ENCODE results near the gene LBR.

LBR gene

DNA sequence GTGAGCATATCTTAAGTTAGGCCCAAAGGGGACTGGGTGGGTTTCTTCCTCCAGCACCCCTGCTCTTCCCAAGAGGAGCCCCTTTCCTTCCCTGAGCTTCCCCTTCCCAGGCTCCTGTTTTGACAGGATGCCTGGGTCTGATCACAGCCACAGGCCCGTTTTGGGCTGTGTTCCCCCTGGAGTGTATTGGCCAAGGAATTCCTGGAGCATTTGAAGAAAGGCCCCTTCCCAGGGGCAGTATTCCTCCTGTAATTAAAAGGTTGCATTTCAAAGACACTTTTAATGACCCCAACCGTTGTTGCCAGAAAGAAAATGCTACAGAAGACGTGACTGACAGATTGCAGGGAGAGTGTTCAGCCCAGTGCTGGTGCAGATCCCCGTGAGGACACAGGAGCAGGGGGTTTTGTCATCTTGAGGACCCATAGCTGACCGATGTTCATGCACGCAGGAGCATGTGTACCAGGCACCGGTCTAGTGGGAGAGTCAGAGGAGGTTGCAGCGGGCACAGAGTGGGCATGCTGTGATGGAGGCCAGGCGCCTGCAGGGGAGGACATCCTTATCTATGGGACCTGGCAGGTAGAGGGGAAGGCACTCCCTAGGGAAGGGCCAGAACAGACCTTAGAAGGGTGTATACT, 19.3 kb upstream of the LBR start:
- Mint-ChIP-seq H3K36me3 (ENCODE audit: low read depth) (no peaks in the 10 kb centered on the region), H3K27me3 (ENCODE audit: low read depth, poor library complexity) (no peaks in the 10 kb centered on the region), H3K4me3 (no peak overlapping the region), H3K9me3 (no peaks in the 10 kb centered on the region), H3K27ac (no peak overlapping the region), H3K4me1 (peaks cover 50% of the 10 kb centered on the region)
- TF ChIP-seq CTCF (IDR thresholded peaks at IDR 0.05): no peak
- DNase-seq: no peak

- H3K9me3 Mint-ChIP-seq: no peaks in the 10 kb centered on the region
- H3K4me3 Mint-ChIP-seq: no peak overlapping the region
- H3K27ac Mint-ChIP-seq: no peak overlapping the region
- peaks cover 2% of the 10 kb centered on the region for H3K27me3 Mint-ChIP-seq (ENCODE audit: low read depth, poor library complexity)
- no peaks in the 10 kb centered on the region for H3K36me3 Mint-ChIP-seq (ENCODE audit: low read depth)
- H3K4me1 Mint-ChIP-seq: peaks cover 54% of the 10 kb centered on the region
- DNase-seq: no peak
- TF ChIP-seq CTCF (IDR thresholded peaks at IDR 0.05): no peak
Measured at GRCh38 chr1:225446595-225446960, 18.7 kb upstream of the LBR start.

GRCh38 chr1:225445639-225446594, 18.1 kb upstream of the LBR start:
- Mint-ChIP-seq H3K27ac (no peak overlapping the region), H3K4me1 (peaks cover 56% of the 10 kb centered on the region), H3K36me3 (ENCODE audit: low read depth) (no peaks in the 10 kb centered on the region), H3K27me3 (ENCODE audit: low read depth, poor library complexity) (peaks cover 6% of the 10 kb centered on the region), H3K9me3 (no peaks in the 10 kb centered on the region), H3K4me3 (no peak overlapping the region)
- no peak for TF ChIP-seq CTCF (IDR thresholded peaks at IDR 0.05)
- DNase-seq: no peak

GRCh38 chr1:225442123-225442505, 14.3 kb upstream of the LBR start:
- Mint-ChIP-seq H3K9me3 (no peaks in the 10 kb centered on the region), H3K4me1 (peaks cover 40% of the 10 kb centered on the region), H3K4me3 (no peak overlapping the region), H3K27ac (no peak overlapping the region), H3K36me3 (ENCODE audit: low read depth) (no peaks in the 10 kb centered on the region), H3K27me3 (ENCODE audit: low read depth, poor library complexity) (peaks cover 6% of the 10 kb centered on the region)
- TF ChIP-seq CTCF (IDR thresholded peaks at IDR 0.05): no peak
- DNase-seq: no peak

- Mint-ChIP-seq H3K27me3 (ENCODE audit: low read depth, poor library complexity) (peaks cover 7% of the 10 kb centered on the region), H3K4me3 (no peak overlapping the region), H3K27ac (peak overlapping the region; percentile 78), H3K9me3 (no peaks in the 10 kb centered on the region), H3K4me1 (peaks cover 34% of the 10 kb centered on the region), H3K36me3 (ENCODE audit: low read depth) (no peaks in the 10 kb centered on the region)
- TF ChIP-seq CTCF (IDR thresholded peaks at IDR 0.05): no peak
- no peak for DNase-seq
Measured at GRCh38 chr1:225441314-225442122, 13.7 kb upstream of the LBR start.
